Smooth muscle cell (in vitro differentiated cells): ENCODE results near the gene E2F3. TPM values are rescaled to one million over a fixed set of nuclear protein-coding genes. Genes with fewer than 3 reads are reported as not detected.

Source experiments
- polyA plus RNA-seq: library from polyadenylated mRNA; unstranded; fragments of >200 nt; fragmentation: Nextera tagmentation; extraction: Ambion mirVana; gene quantifications from 2 replicates; pipeline ENCODE4 v1.2.1, GENCODE V29; 2016
- small RNA-seq: library from RNA; depleted of rRNA; stranded (forward); fragments of <200 nt; gene quantifications from one replicate; pipeline ENCODE3, GENCODE V24; 2014
- total RNA-seq: library from RNA; depleted of rRNA; stranded (reverse); fragments of >200 nt; gene quantifications from 2 replicates; pipeline ENCODE4 v1.2.3, GENCODE V29; 2014

Gene E2F3
- total and polyA plus RNA-seq, 2 experiments from 2014 or later, result 7.9 to 12.6 TPM

Small RNA genes lying within 50 kb of the gene (small RNA-seq; reads per million reads assigned to genes)
- gene RF00019 (not detected), gene RNU6-141P (not detected)

Other genes with a start within 250 kb of the E2F3 start
- gene MBOAT1, start 189.4 kb upstream of the E2F3 start, total RNA-seq, result 2.5 and 2.6 TPM in 2 replicates
- gene MBOAT1, start 189.4 kb upstream of the E2F3 start, polyA plus RNA-seq, result 0.09 and 0.73 TPM in 2 replicates
- gene CDKAL1, start 132.6 kb downstream of the E2F3 start, total RNA-seq, result 14.5 and 16.5 TPM in 2 replicates
- gene CDKAL1, start 132.6 kb downstream of the E2F3 start, polyA plus RNA-seq, result 13.0 and 16.6 TPM in 2 replicates